HCT116 (cell line): ENCODE measurements around the gene CATSPERE. TPM values are rescaled to one million over a fixed set of nuclear protein-coding genes. Genes with fewer than 3 reads are reported as not detected.
A peak's percentile ranks its signal among the peaks of the same experiment; 100 is the strongest.

Experiments
- ATAC-seq: fragments of 200-7000 bp; cut with Tn5 transposase; 2 replicates; pipeline ENCODE4 v1.9.1; 2020; ENCODE audit warnings: mild to moderate bottlenecking, moderate library complexity
- BruUV-seq: library from RNA; stranded (reverse); fragments of 400-500 nt; replicated peaks from 2 replicates; lab custom pipeline; 2021; lab: Mats Ljungman, UMichigan
- CTCF ChIA-PET: fragments of 300-600 bp; sonication (Branson Sonifier 250); formaldehyde crosslinking; loops from one replicate; lab custom pipeline; 2021; ENCODE audit warnings: antibody characterized with exemption; lab: Charles Lee
- POLR2A ChIA-PET: fragments of 300-600, 350-600 bp; sonication (Branson Sonifier 250); formaldehyde crosslinking; loops from one replicate; lab custom pipeline; 2021; ENCODE audit warnings: antibody characterized with exemption; lab: Charles Lee
- RAD21 ChIA-PET, 2 experiments: fragments of 300-600 bp; sonication (Branson Sonifier 250); formaldehyde crosslinking; loops; one replicate each; lab custom pipeline; 2023; ENCODE audit warnings: low total read pairs in 2 of 2; ENCODE audit not compliant: uncharacterized antibody in 2 of 2, unreplicated experiment in 2 of 2, low non-redundant PET in 1 of 2; lab: Charles Lee
- DNase-seq: peaks from one replicate; pipeline ENCODE4 v3.0.0-alpha.2; 2010; ENCODE audit warnings: low read depth, low spot score
- H2AFZ ChIP-seq: fragments of 200-600 bp; shearing (Covaris generic), sonication (generic); 2 replicates; pipeline ENCODE4 v1.6.1; 2017; ENCODE audit warnings: low read depth, mixed run types, mixed read lengths, antibody characterized with exemption, low read length; ENCODE audit not compliant: poor library complexity, severe bottlenecking
- H3K27ac ChIP-seq: 2 replicates; pipeline ENCODE4 v1.5.1; 2012; ENCODE audit warnings: low read depth, low read length
- H3K27me3 ChIP-seq: fragments of 200-600 bp; sonication (generic); 2 replicates; pipeline ENCODE4 v1.6.1; 2016; ENCODE audit warnings: mixed run types, low read length, mixed read lengths; ENCODE audit not compliant: insufficient read depth
- H3K36me3 ChIP-seq, 2 experiments: fragments of 200-500 bp in 1 of 2; fragments of 200-600 bp in 1 of 2; sonication (Bioruptor generic) in 1 of 2; sonication (generic) in 1 of 2; 2 replicates each; pipeline versions ENCODE4 v1.5.1 to v1.6.1; 2014 to 2016; ENCODE audit warnings: low read length in 2 of 2, inconsistent platforms in 1 of 2, mixed read lengths in 1 of 2, mixed run types in 1 of 2; ENCODE audit not compliant: insufficient read depth in 2 of 2, control insufficient read depth in 1 of 2
- H3K4me1 ChIP-seq, 2 experiments: fragments of 200-600 bp in 1 of 2; sonication (generic) in 1 of 2; 2 replicates each; pipeline versions ENCODE4 v1.5.1 to v1.6.1; 2012 to 2017; ENCODE audit warnings: low read length in 2 of 2, inconsistent platforms in 1 of 2, mild to moderate bottlenecking in 1 of 2, mixed read lengths in 1 of 2, mixed run types in 1 of 2, moderate library complexity in 1 of 2; ENCODE audit not compliant: insufficient read depth in 2 of 2, control insufficient read depth in 1 of 2
- H3K4me2 ChIP-seq: fragments of 200-600 bp; sonication (generic); 2 replicates; pipeline ENCODE4 v1.6.1; 2017; ENCODE audit warnings: mixed run types, low read length, mixed read lengths
- H3K4me3 ChIP-seq, 2 experiments: fragments of 200-600 bp in 1 of 2; sonication (generic) in 1 of 2; replicated peaks in 1 of 2; 2 replicates each; pipeline ENCODE4 v1.5.1; 2011 to 2016; ENCODE audit warnings: low read length in 2 of 2, control low read depth in 1 of 2, low read depth in 1 of 2, mild to moderate bottlenecking in 1 of 2, mixed read lengths in 1 of 2, mixed run types in 1 of 2
- H3K79me2 ChIP-seq: fragments of 200-600 bp; sonication (generic); 2 replicates; pipeline ENCODE4 v1.6.1; 2017; ENCODE audit warnings: mild to moderate bottlenecking, mixed run types, low read length, moderate library complexity, mixed read lengths; ENCODE audit not compliant: insufficient read depth
- H3K9ac ChIP-seq: fragments of 200-600 bp; sonication (generic); 2 replicates; pipeline ENCODE4 v1.6.1; 2016; ENCODE audit warnings: low read length, mixed read lengths
- H3K9me2 ChIP-seq: fragments of 200-600 bp; sonication (generic), shearing (Covaris generic); 2 replicates; pipeline ENCODE4 v1.6.1; 2017; ENCODE audit warnings: mixed run types, mild to moderate bottlenecking, moderate library complexity; ENCODE audit not compliant: insufficient read depth
- H3K9me3 ChIP-seq, 2 experiments: fragments of 200-500 bp in 1 of 2; fragments of 200-600 bp in 1 of 2; sonication (Bioruptor generic) in 1 of 2; sonication (generic) in 1 of 2; 2 replicates each; pipeline ENCODE4 v1.6.1; 2014 to 2017; ENCODE audit warnings: low read length in 2 of 2, mixed read lengths in 2 of 2, inconsistent platforms in 1 of 2, low read depth in 1 of 2, mild to moderate bottlenecking in 1 of 2, mixed run types in 1 of 2, moderate library complexity in 1 of 2; ENCODE audit not compliant: control insufficient read depth in 1 of 2, insufficient read depth in 1 of 2
- H4K20me1 ChIP-seq: fragments of 200-600 bp; sonication (generic), shearing (Covaris generic); 2 replicates; pipeline ENCODE4 v1.6.1; 2017; ENCODE audit warnings: mixed run types, mild to moderate bottlenecking, moderate library complexity; ENCODE audit not compliant: insufficient read depth
- CBX3 ChIP-seq: IDR thresholded peaks from 2 replicates; pipeline ENCODE4 v1.6.1; 2012; ENCODE audit warnings: low read depth
- CEBPB ChIP-seq: IDR thresholded peaks from 2 replicates; pipeline ENCODE4 v1.6.1; 2012; ENCODE audit warnings: low read depth
- EGR1 ChIP-seq: IDR thresholded peaks from 2 replicates; pipeline ENCODE4 v1.6.1; 2012; ENCODE audit warnings: low read depth
- ELF1 ChIP-seq: IDR thresholded peaks from 2 replicates; pipeline ENCODE4 v1.6.1; 2012; ENCODE audit warnings: low read depth, borderline replicate concordance
- EZH2 ChIP-seq: fragments of 200-600 bp; sonication (generic); IDR thresholded peaks from 2 replicates; pipeline ENCODE4 v1.6.1; 2017; ENCODE audit warnings: antibody characterized with exemption, mixed run types
- EZH2phosphoT487 ChIP-seq: fragments of 200-600 bp; IDR thresholded peaks from 2 replicates; pipeline ENCODE4 v1.6.1; 2018; ENCODE audit warnings: antibody characterized with exemption, borderline replicate concordance
- FOSL1 ChIP-seq: IDR thresholded peaks from 2 replicates; pipeline ENCODE4 v1.6.1; 2012; ENCODE audit warnings: low read depth
- JUND ChIP-seq: IDR thresholded peaks from 2 replicates; pipeline ENCODE4 v1.6.1; 2012
- POLR2AphosphoS5 ChIP-seq: IDR thresholded peaks from 2 replicates; pipeline ENCODE4 v1.6.1; 2011; ENCODE audit warnings: mild to moderate bottlenecking, low read depth, low read length, moderate library complexity
- RAD21 ChIP-seq: IDR thresholded peaks from 2 replicates; pipeline ENCODE4 v1.6.1; 2012; ENCODE audit warnings: low read depth, mild to moderate bottlenecking
- SIN3A ChIP-seq: IDR thresholded peaks from 2 replicates; pipeline ENCODE4 v1.6.1; 2012; ENCODE audit warnings: low read depth
- SP1 ChIP-seq: IDR thresholded peaks from 2 replicates; pipeline ENCODE4 v1.6.1; 2012; ENCODE audit warnings: low read depth
- TCF7L2 ChIP-seq: IDR thresholded peaks from 2 replicates; pipeline ENCODE4 v1.7.0; 2011; ENCODE audit warnings: borderline replicate concordance, inconsistent platforms; ENCODE audit not compliant: insufficient read depth, insufficient read length; ENCODE audit errors: extremely low read depth
- ZFX ChIP-seq: fragments of 450-650 bp; IDR thresholded peaks from 2 replicates; pipeline ENCODE4 v1.6.1; 2017
- ZNF274 ChIP-seq: fragments of 200-500 bp; sonication (Bioruptor generic); IDR thresholded peaks from 2 replicates; pipeline ENCODE4 v1.6.1; 2014; ENCODE audit warnings: mild to moderate bottlenecking, low read depth, low read length, inconsistent platforms
- intact Hi-C: fragments of 100-400 bp; cut with micrococcal nuclease; formaldehyde crosslinking; loops from 2 replicates; pipeline ENCODE4 v1.10.0; 2022
- total RNA-seq: library from RNA; stranded (reverse); gene quantifications from one replicate; pipeline ENCODE4 v1.2.1, GENCODE V29; 2021; ENCODE audit not compliant: unreplicated experiment
- TF ChIP-seq, protein P1 (sequence below): IDR thresholded peaks from 2 replicates; pipeline ENCODE4 v1.6.1; 2012
- TF ChIP-seq, protein P2 (sequence below): IDR thresholded peaks from 2 replicates; pipeline ENCODE4 v1.6.1; 2012
- TF ChIP-seq, protein P3 (sequence below), 3 experiments: fragments of 200-600 bp in 1 of 3; sonication (generic) in 1 of 3; IDR thresholded peaks in 2 of 3; conservative IDR thresholded peaks in 1 of 3; 2 replicates each; pipeline ENCODE4 v1.5.1; 2012 to 2017; ENCODE audit warnings: low read depth in 2 of 3, low read length in 2 of 3, antibody characterized with exemption in 1 of 3, borderline replicate concordance in 1 of 3, control low read depth in 1 of 3, mild to moderate bottlenecking in 1 of 3, mixed read lengths in 1 of 3, mixed run types in 1 of 3, moderate library complexity in 1 of 3; ENCODE audit not compliant: insufficient read depth in 1 of 3
- TF ChIP-seq, protein P4 (sequence below): IDR thresholded peaks from 2 replicates; pipeline ENCODE4 v1.6.1; 2011; ENCODE audit warnings: mild to moderate bottlenecking, low read length, moderate library complexity; ENCODE audit not compliant: insufficient replicate concordance; ENCODE audit errors: extremely low read depth

Gene CATSPERE
- total RNA-seq, 1 experiment from 2014 or later, result 0.34 TPM

DNA sequence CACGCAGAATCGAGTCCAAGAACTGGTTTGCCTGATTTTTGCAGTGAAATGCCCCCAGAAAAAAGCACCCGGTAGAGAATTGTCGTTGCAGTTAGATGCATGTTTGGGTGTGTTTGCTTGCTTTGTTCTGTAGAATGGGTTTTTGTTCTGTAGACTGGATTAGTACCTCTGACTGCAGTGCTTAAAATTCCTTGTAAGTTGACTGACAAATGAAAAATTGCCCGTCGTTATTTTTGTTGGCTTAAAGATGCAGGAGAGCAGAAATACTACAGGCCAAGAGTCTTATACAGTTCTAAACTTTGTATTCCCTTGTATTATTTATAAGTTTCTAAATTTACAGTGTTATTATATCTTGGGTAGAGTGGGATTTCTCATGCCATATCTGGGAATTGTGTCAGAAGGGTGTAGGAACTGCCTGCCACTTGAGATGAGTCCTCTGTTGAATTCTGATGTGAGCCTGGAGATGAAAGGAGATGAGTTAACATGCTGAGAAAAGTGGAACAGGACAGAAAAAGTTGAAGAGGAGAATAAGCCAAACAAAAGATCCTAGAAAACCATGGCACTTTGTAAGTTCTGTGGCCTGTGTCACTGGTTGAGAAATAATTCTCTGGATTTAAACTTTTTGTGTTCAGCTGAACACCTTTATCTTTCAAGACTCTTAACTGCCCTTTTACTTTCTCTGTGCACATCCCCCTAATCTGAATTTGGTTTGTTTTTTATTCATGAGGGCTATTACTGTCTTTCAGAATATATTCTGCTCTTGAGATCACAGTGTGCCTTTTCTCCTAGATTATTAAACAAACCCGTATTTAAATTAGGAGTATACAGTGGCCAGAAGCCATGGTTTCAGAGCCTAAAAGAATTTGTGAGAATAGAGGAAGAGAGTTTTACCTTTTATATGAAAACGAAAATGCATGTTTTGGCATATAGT lies 193.3 kb downstream of the CATSPERE start:
- BruUV-seq, result TSS peak; percentile 44
- H3K4me2 ChIP-seq, result peak overlapping the region; percentile 91
- H3K9me3 ChIP-seq, result no peaks in the 10 kb centered on the region
- H3K36me3 ChIP-seq, result peaks cover 0 to 9% of the 10 kb centered on the region in 2 experiments; a peak in 1 of 4 replicates
- H2AFZ ChIP-seq, result no peak overlapping the region
- no peak for ATAC-seq
- DNase-seq, result no peak
- ChIA-PET POLR2A (no interaction called here), RAD21 (no interaction called here), CTCF (no interaction called here)
- intact Hi-C loops, result no loop called here
- no peaks in the 10 kb centered on the region for H3K27me3 ChIP-seq
- H3K9me2 ChIP-seq, result no peaks in the 10 kb centered on the region
- H3K4me3 ChIP-seq, result peak overlapping the region; percentile 59 to 74
- H4K20me1 ChIP-seq, result no peaks in the 10 kb centered on the region
- peaks cover 60% of the 10 kb centered on the region for H3K79me2 ChIP-seq
- H3K4me1 ChIP-seq, result peaks cover 5 to 23% of the 10 kb centered on the region in 2 experiments; a peak in 3 of 4 replicates
- no peak overlapping the region for H3K27ac ChIP-seq
- peak overlapping the region; percentile 89 for H3K9ac ChIP-seq
- TF ChIP-seq ZFX (no peak), TCF7L2 (no peak), JUND (no peak), CBX3 (no peak), EZH2phosphoT487 (no peak), ZNF274 (no peak), RAD21 (no peak), POLR2AphosphoS5 (no peak), FOSL1 (no peak), EGR1 (no peak), EZH2 (no peak), ELF1 (no peak), SIN3A (no peak), SP1 (no peak), CEBPB (no peak)
- TF ChIP-seq, protein P1, sequence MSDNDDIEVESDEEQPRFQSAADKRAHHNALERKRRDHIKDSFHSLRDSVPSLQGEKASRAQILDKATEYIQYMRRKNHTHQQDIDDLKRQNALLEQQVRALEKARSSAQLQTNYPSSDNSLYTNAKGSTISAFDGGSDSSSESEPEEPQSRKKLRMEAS, result no peak
- TF ChIP-seq, protein P2, sequence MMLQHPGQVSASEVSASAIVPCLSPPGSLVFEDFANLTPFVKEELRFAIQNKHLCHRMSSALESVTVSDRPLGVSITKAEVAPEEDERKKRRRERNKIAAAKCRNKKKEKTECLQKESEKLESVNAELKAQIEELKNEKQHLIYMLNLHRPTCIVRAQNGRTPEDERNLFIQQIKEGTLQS, result no peak
- TF ChIP-seq, protein P3, sequence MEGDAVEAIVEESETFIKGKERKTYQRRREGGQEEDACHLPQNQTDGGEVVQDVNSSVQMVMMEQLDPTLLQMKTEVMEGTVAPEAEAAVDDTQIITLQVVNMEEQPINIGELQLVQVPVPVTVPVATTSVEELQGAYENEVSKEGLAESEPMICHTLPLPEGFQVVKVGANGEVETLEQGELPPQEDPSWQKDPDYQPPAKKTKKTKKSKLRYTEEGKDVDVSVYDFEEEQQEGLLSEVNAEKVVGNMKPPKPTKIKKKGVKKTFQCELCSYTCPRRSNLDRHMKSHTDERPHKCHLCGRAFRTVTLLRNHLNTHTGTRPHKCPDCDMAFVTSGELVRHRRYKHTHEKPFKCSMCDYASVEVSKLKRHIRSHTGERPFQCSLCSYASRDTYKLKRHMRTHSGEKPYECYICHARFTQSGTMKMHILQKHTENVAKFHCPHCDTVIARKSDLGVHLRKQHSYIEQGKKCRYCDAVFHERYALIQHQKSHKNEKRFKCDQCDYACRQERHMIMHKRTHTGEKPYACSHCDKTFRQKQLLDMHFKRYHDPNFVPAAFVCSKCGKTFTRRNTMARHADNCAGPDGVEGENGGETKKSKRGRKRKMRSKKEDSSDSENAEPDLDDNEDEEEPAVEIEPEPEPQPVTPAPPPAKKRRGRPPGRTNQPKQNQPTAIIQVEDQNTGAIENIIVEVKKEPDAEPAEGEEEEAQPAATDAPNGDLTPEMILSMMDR (IDR thresholded peaks at IDR 0.05 in 2 of 3, conservative IDR thresholded peaks at IDR 0.05 in 1 of 3; ENCODE audit: borderline replicate concordance in 1 of 3, insufficient read depth in 1 of 3, low read depth in 2 of 3, low read length in 2 of 3), result no peak
- TF ChIP-seq, protein P4, sequence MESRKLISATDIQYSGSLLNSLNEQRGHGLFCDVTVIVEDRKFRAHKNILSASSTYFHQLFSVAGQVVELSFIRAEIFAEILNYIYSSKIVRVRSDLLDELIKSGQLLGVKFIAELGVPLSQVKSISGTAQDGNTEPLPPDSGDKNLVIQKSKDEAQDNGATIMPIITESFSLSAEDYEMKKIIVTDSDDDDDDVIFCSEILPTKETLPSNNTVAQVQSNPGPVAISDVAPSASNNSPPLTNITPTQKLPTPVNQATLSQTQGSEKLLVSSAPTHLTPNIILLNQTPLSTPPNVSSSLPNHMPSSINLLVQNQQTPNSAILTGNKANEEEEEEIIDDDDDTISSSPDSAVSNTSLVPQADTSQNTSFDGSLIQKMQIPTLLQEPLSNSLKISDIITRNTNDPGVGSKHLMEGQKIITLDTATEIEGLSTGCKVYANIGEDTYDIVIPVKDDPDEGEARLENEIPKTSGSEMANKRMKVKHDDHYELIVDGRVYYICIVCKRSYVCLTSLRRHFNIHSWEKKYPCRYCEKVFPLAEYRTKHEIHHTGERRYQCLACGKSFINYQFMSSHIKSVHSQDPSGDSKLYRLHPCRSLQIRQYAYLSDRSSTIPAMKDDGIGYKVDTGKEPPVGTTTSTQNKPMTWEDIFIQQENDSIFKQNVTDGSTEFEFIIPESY, result no peak
- TF ChIP-seq, all 23 proteins: peak for 0
